Suprapubic skin (tissue), 4 donors: ENCODE measurements around the gene TMEM181. TPM values are rescaled to one million over a fixed set of nuclear protein-coding genes. Genes with fewer than 3 reads are reported as not detected.

Experiments used
- DNase-seq, 2 donors: peaks; one replicate each; pipeline ENCODE4 v3.0.0-alpha.2; 2019; ENCODE audit warnings: low spot score in 2 of 2
- H3K27ac ChIP-seq: fragments of 200-600 bp; sonication (generic); one replicate; pipeline ENCODE4 v1.5.1; 2019
- H3K27me3 ChIP-seq: fragments of 200-600 bp; sonication (generic); one replicate; pipeline ENCODE4 v1.5.1; 2019
- H3K36me3 ChIP-seq: fragments of 200-600 bp; sonication (generic); one replicate; pipeline ENCODE4 v1.5.1; 2019
- H3K4me1 ChIP-seq: fragments of 200-600 bp; sonication (generic); one replicate; pipeline ENCODE4 v1.5.1; 2019
- H3K4me3 ChIP-seq: fragments of 200-600 bp; sonication (generic); one replicate; pipeline ENCODE4 v1.5.1; 2019; ENCODE audit warnings: mild to moderate bottlenecking
- H3K9me3 ChIP-seq: fragments of 200-600 bp; sonication (generic); one replicate; pipeline ENCODE4 v1.5.1; 2019
- EP300 ChIP-seq: sonication (generic); formaldehyde crosslinking; IDR thresholded peaks from one replicate; pipeline ENCODE4 v1.6.1; 2017; ENCODE audit warnings: antibody characterized with exemption
- POLR2A ChIP-seq, 2 donors: fragments of 450-650 bp; IDR thresholded peaks; one replicate each; pipeline ENCODE4 v1.6.1; 2017; ENCODE audit warnings: antibody characterized with exemption in 2 of 2, mild to moderate bottlenecking in 2 of 2, moderate library complexity in 2 of 2
- POLR2AphosphoS5 ChIP-seq, 3 donors: sonication (generic); formaldehyde crosslinking; IDR thresholded peaks; one replicate each; pipeline ENCODE4 v1.6.1; 2017; ENCODE audit warnings: antibody characterized with exemption in 3 of 3
- WGBS: methylation state at CpG from one replicate; pipeline ENCODE4 v1.1.5; 2018; 5-methylcytosine and 5-hydroxymethylcytosine counted together
- total RNA-seq, 4 donors: library from RNA; depleted of rRNA; stranded (reverse); fragments of >200 nt; gene quantifications; one replicate each; pipeline ENCODE4 v1.1.0, GENCODE V29; 2016
- TF ChIP-seq, protein P1 (sequence below), 2 donors: fragments of 200-600 bp in 1 of 2; fragments of 450-650 bp in 1 of 2; sonication (generic) in 1 of 2; IDR thresholded peaks; one replicate each; pipeline ENCODE4 v1.5.1; 2016 to 2019; ENCODE audit warnings: antibody characterized with exemption in 2 of 2, mild to moderate bottlenecking in 1 of 2, moderate library complexity in 1 of 2

The TMEM181 gene
- total RNA-seq, 4 donors from 2014 or later = 17.5 to 24.7 (median 21.7) TPM

DNA sequence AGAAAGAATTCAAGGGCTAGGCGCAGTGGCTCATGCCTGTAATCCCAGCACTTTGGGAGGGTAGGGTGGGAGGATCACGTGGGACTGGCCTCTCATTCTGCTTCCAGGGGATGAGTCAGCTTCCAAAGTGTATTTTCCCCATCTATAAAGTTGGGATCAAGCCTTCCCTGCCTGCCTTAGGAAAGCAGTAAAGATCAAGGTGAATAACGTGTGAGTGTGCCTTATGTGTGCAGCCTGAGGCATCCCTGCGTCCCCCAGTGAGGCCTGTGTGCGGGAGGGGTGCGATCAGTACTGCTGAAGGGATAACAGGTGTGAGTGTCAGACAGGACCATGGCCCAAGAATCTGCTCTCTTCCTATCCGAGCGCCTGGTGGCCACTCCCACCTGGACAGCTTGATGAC is 26.8 kb downstream of the TMEM181 start:
- Histone ChIP-seq H3K9me3 (no peaks in the 10 kb centered on the region), H3K36me3 (peaks cover 85% of the 10 kb centered on the region), H3K27ac (no peak overlapping the region), H3K4me1 (no peaks in the 10 kb centered on the region), H3K27me3 (no peaks in the 10 kb centered on the region), H3K4me3 (no peak overlapping the region)
- TF ChIP-seq POLR2AphosphoS5 (IDR thresholded peaks at IDR 0.05) (no peak), EP300 (no peak), POLR2A (IDR thresholded peaks at IDR 0.05) (no peak)
- TF ChIP-seq, protein P1, sequence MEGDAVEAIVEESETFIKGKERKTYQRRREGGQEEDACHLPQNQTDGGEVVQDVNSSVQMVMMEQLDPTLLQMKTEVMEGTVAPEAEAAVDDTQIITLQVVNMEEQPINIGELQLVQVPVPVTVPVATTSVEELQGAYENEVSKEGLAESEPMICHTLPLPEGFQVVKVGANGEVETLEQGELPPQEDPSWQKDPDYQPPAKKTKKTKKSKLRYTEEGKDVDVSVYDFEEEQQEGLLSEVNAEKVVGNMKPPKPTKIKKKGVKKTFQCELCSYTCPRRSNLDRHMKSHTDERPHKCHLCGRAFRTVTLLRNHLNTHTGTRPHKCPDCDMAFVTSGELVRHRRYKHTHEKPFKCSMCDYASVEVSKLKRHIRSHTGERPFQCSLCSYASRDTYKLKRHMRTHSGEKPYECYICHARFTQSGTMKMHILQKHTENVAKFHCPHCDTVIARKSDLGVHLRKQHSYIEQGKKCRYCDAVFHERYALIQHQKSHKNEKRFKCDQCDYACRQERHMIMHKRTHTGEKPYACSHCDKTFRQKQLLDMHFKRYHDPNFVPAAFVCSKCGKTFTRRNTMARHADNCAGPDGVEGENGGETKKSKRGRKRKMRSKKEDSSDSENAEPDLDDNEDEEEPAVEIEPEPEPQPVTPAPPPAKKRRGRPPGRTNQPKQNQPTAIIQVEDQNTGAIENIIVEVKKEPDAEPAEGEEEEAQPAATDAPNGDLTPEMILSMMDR (IDR thresholded peaks at IDR 0.05) = no peak
- 93% methylated on average over 6 of the region's 8 CpGs for WGBS
- DNase-seq = no peak

DNA sequence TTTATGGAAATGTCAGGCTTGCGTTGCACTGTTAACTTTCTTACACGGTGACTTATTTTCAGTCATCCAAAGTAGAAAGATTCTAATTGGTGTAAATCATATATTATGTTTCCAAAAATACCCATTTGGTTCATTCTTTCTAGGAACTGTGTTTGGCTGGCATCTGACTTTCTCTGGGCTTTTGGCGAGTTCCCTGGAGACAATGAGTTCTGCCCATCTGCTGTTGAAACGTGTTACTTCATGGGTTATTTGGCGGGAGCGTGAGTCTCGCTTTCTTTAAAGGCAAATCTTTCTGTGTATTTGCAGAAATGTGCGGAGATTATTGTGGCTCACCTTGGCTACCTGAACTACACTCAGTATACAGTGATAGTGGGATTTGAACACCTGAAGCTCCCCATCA is 29.5 kb downstream of the TMEM181 start:
- 84% methylated on average over 8 of the region's 8 CpGs for WGBS
- no peak for TF ChIP-seq POLR2AphosphoS5 (IDR thresholded peaks at IDR 0.05)
- TF ChIP-seq, protein P1 (IDR thresholded peaks at IDR 0.05) = no peak
- no peak for TF ChIP-seq EP300
- no peak for TF ChIP-seq POLR2A (IDR thresholded peaks at IDR 0.05)
- Histone ChIP-seq H3K36me3 (peaks cover 93% of the 10 kb centered on the region), H3K27me3 (no peaks in the 10 kb centered on the region), H3K9me3 (no peaks in the 10 kb centered on the region), H3K4me1 (no peaks in the 10 kb centered on the region), H3K4me3 (no peak overlapping the region), H3K27ac (no peak overlapping the region)
- DNase-seq = no peak

DNA sequence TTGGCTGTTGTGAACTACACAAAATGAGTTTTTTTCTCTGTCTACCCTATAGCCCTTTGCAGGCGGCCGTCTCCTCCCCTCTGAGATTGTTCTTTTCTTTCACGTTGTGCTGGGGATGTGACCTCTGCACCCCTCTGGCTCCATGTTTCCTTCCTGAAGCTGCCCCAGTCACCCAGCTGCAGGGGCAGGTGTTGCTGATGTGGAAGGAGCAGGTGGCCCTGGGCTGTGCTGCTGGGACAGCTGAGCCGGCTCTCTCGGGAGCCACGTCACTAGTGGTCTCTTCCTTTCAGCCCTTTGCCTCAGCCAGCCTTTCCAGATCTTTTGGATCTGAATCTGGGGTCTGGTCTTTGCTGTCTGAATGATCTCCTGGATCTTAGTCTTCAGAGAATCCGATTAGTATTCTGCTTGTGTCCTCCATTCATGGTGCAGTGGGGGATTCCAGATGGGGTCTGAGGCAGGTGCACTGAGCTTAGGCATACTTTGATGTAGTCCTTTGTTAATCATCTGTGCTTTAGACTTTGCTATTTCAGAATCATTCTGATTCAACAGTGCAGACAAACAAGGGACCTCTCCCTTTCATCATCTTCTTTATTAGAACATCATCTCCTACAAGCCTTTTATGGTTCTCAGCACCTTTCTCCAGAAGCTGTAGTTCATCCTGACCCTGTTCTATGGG is 31.4 kb downstream of the TMEM181 start:
- no peak overlapping the region for H3K27ac ChIP-seq
- H3K36me3 ChIP-seq = peaks cover 90% of the 10 kb centered on the region
- no peak for DNase-seq

DNA sequence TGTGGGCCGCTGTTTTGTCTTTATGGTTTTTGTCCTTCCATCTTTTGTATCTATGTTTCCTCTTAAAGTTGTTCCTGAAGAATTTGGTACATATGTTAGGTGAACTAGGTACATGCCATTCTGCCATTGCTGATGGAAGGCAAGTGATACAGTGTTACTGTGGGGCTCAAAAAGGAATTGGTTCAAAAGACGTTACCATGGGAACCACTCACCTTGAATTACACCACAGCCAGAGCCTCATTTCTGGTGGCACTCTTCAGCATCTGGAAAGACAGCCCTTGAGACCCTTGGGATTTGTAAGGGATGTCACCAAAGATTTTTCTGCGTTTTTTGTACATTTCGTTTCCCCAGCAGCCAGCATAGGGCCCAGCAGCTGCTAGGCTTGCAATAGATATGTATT is 31.9 kb downstream of the TMEM181 start:
- no peak overlapping the region for H3K4me3 ChIP-seq
- TF ChIP-seq POLR2AphosphoS5 (IDR thresholded peaks at IDR 0.05) = no peak
- TF ChIP-seq, protein P1 (IDR thresholded peaks at IDR 0.05) = no peak
- no peak for TF ChIP-seq POLR2A (IDR thresholded peaks at IDR 0.05)
- TF ChIP-seq EP300 = no peak
- H3K27me3 ChIP-seq = no peaks in the 10 kb centered on the region
- no peaks in the 10 kb centered on the region for H3K9me3 ChIP-seq
- H3K4me1 ChIP-seq = no peaks in the 10 kb centered on the region
- WGBS = 90% methylated on average over 4 of the region's 4 CpGs
- DNase-seq = no peak
- H3K36me3 ChIP-seq = peaks cover 90% of the 10 kb centered on the region
- H3K27ac ChIP-seq = no peak overlapping the region

More for the DNA sequence above, 31.4 kb downstream of the TMEM181 start:
- H3K27me3 ChIP-seq = no peaks in the 10 kb centered on the region
- H3K9me3 ChIP-seq = no peaks in the 10 kb centered on the region
- TF ChIP-seq POLR2A (IDR thresholded peaks at IDR 0.05) = no peak
- TF ChIP-seq POLR2AphosphoS5 (IDR thresholded peaks at IDR 0.05) = no peak
- 84% methylated on average over 7 of the region's 7 CpGs for WGBS
- no peaks in the 10 kb centered on the region for H3K4me1 ChIP-seq
- no peak overlapping the region for H3K4me3 ChIP-seq

DNA sequence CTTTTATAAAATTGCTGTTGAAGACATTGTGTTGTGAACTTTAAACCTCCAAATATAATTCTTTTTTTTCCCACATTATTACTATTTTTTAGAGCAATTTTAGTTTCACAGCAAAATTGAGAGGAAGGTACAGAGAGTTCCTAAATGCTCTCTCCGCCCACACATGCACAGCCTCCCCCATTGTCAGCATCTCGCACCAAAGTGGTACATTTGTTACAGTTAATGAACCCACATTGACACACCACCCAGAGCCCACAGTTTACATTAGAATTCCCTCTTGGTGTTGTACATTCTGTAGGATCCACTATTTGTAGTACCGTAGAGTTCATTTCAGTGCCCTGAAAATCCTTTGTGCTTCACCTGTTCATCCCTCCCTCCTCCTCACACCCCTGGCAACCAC is 33.8 kb downstream of the TMEM181 start:
- Histone ChIP-seq H3K4me1 (no peaks in the 10 kb centered on the region), H3K9me3 (no peaks in the 10 kb centered on the region), H3K4me3 (no peak overlapping the region), H3K36me3 (peaks cover 90% of the 10 kb centered on the region), H3K27ac (no peak overlapping the region), H3K27me3 (no peaks in the 10 kb centered on the region)
- 93% methylated on average over 3 of the region's 3 CpGs for WGBS
- DNase-seq = no peak
- no peak for TF ChIP-seq POLR2A (IDR thresholded peaks at IDR 0.05)
- TF ChIP-seq, protein P1 (IDR thresholded peaks at IDR 0.05) = no peak
- no peak for TF ChIP-seq EP300
- no peak for TF ChIP-seq POLR2AphosphoS5 (IDR thresholded peaks at IDR 0.05)
